LHCN-M2 (cell line): ENCODE data around the gene RRP1B. TPM values are rescaled to one million over a fixed set of nuclear protein-coding genes. Genes with fewer than 3 reads are reported as not detected.
A peak's percentile ranks its signal among the peaks of the same experiment; 100 is the strongest.
"Not testable (repeated sequence)": the region's sequence is repeated elsewhere in the genome, so short reads cannot be mapped to it uniquely, and the experiment has no call there.

ENCODE experiments used
- DNase-seq: peaks from one replicate; pipeline ENCODE4 v3.0.0-alpha.2; 2012; ENCODE audit warnings: low read depth
- total RNA-seq: library from RNA; depleted of rRNA; stranded (reverse); fragments of >200 nt; gene quantifications from 2 replicates; pipeline ENCODE4 v1.2.3, GENCODE V29; 2014

RRP1B gene
- total RNA-seq, 1 experiment from 2014 or later: 36.8 TPM

- not testable (repeated sequence) for DNase-seq
Observed at GRCh38 chr21:43699492-43699777, 40.1 kb downstream of the RRP1B start.

- no peak for DNase-seq
Observed at GRCh38 chr21:43699933-43700599, 40.7 kb downstream of the RRP1B start.

- no peak for DNase-seq
Observed at GRCh38 chr21:43701936-43702784, 42.8 kb downstream of the RRP1B start.

GRCh38 chr21:43702785-43703034, 43.4 kb downstream of the RRP1B start:
- DNase-seq: peak; percentile 15

- DNase-seq: no peak
Observed at GRCh38 chr21:43703035-43703880, 43.9 kb downstream of the RRP1B start.

- DNase-seq: no peak
Observed at GRCh38 chr21:43707462-43707861, 48.1 kb downstream of the RRP1B start.

- DNase-seq: no peak
Observed at GRCh38 chr21:43708745-43709381, 49.5 kb downstream of the RRP1B start.

GRCh38 chr21:43712268-43712942, 53.0 kb downstream of the RRP1B start:
- DNase-seq: peak; percentile 78

GRCh38 chr21:43713123-43713522, 53.8 kb downstream of the RRP1B start:
- DNase-seq: not testable (repeated sequence)

- DNase-seq: peak; percentile 88
Observed at GRCh38 chr21:43716376-43717165, 57.2 kb downstream of the RRP1B start.

- DNase-seq: peak; percentile 25
Observed at GRCh38 chr21:43717166-43717853, 58.0 kb downstream of the RRP1B start.

- no peak for DNase-seq
Observed at GRCh38 chr21:43717967-43718871, 58.9 kb downstream of the RRP1B start.

GRCh38 chr21:43718872-43719747, 59.8 kb downstream of the RRP1B start, which contains the start of gene PDXK:
TSS of gene PDXK (plus strand) at chr21:43719129. CDS start at chr21:43719295, 166 bp downstream.
- peak; percentile 82 for DNase-seq

GRCh38 chr21:43719748-43720538, 60.6 kb downstream of the RRP1B start:
- no peak for DNase-seq

- no peak for DNase-seq
Observed at GRCh38 chr21:43720539-43721166, 61.3 kb downstream of the RRP1B start.

- no peak for DNase-seq
Observed at GRCh38 chr21:43721206-43721605, 61.8 kb downstream of the RRP1B start.
